H9 (cell line): ENCODE measurements around the gene SOS1. TPM values are rescaled to one million over a fixed set of nuclear protein-coding genes. Genes with fewer than 3 reads are reported as not detected.

Experiments used
- DNase-seq: peaks from one replicate; pipeline ENCODE4 v3.0.0-alpha.2; 2017
- H2AFZ ChIP-seq: one replicate; pipeline ENCODE4 v1.6.1; 2013; ENCODE audit warnings: mild to moderate bottlenecking, low read length, control low read depth, moderate library complexity
- H2AK5ac ChIP-seq: 2 replicates; pipeline ENCODE4 v1.6.1; 2013; ENCODE audit warnings: low read length, control low read depth, mixed read lengths; ENCODE audit not compliant: insufficient read length
- H2BK120ac ChIP-seq: one replicate; pipeline ENCODE4 v1.6.1; 2013; ENCODE audit warnings: low read depth, mild to moderate bottlenecking, low read length, control low read depth, inconsistent platforms; ENCODE audit not compliant: poor library complexity, severe bottlenecking
- H2BK12ac ChIP-seq: 2 replicates; pipeline ENCODE4 v1.6.1; 2013; ENCODE audit warnings: low read length, control low read depth, mixed read lengths, low read depth; ENCODE audit not compliant: insufficient read length
- H2BK15ac ChIP-seq: 2 replicates; pipeline ENCODE4 v1.6.1; 2013; ENCODE audit warnings: low read depth, low read length, control low read depth
- H2BK20ac ChIP-seq: one replicate; pipeline ENCODE4 v1.6.1; 2013; ENCODE audit warnings: low read depth, mild to moderate bottlenecking, low read length, control low read depth, inconsistent platforms; ENCODE audit not compliant: poor library complexity, severe bottlenecking
- H2BK5ac ChIP-seq: 2 replicates; pipeline ENCODE4 v1.6.1; 2013; ENCODE audit warnings: low read length, control low read depth, mixed read lengths; ENCODE audit not compliant: insufficient read length
- H3K14ac ChIP-seq: 2 replicates; pipeline ENCODE4 v1.6.1; 2013; ENCODE audit warnings: low read length, control low read depth; ENCODE audit not compliant: insufficient read depth
- H3K18ac ChIP-seq: 2 replicates; pipeline ENCODE4 v1.6.1; 2013; ENCODE audit warnings: low read depth, mild to moderate bottlenecking, mixed read lengths, low read length, control low read depth; ENCODE audit not compliant: insufficient read length
- H3K23ac ChIP-seq: 2 replicates; pipeline ENCODE4 v1.6.1; 2013; ENCODE audit warnings: low read length, control low read depth, mixed read lengths, low read depth; ENCODE audit not compliant: insufficient read length
- H3K23me2 ChIP-seq: 2 replicates; pipeline ENCODE4 v1.6.1; 2013; ENCODE audit warnings: low read depth, mild to moderate bottlenecking, mixed read lengths, low read length, control low read depth; ENCODE audit not compliant: insufficient read length, poor library complexity, severe bottlenecking
- H3K27ac ChIP-seq: 2 replicates; pipeline ENCODE4 v1.5.1; 2013; ENCODE audit warnings: low read length, control low read depth, mixed read lengths, low read depth; ENCODE audit not compliant: insufficient read length
- H3K27me3 ChIP-seq: 2 replicates; pipeline ENCODE4 v1.6.1; 2013; ENCODE audit warnings: low read length, control low read depth, inconsistent platforms; ENCODE audit not compliant: insufficient read depth
- H3K4ac ChIP-seq: 2 replicates; pipeline ENCODE4 v1.6.1; 2013; ENCODE audit warnings: low read depth, mild to moderate bottlenecking, control low read depth, inconsistent platforms, low read length, moderate library complexity
- H3K4me1 ChIP-seq: 2 replicates; pipeline ENCODE4 v1.6.1; 2013; ENCODE audit warnings: low read length, control low read depth, inconsistent platforms; ENCODE audit not compliant: insufficient read depth
- H3K4me2 ChIP-seq: 2 replicates; pipeline ENCODE4 v1.6.1; 2013; ENCODE audit warnings: low read length, control low read depth, mixed read lengths; ENCODE audit not compliant: insufficient read length, insufficient read depth
- H3K56ac ChIP-seq: 2 replicates; pipeline ENCODE4 v1.6.1; 2013; ENCODE audit warnings: low read depth, mild to moderate bottlenecking, mixed read lengths, low read length, control low read depth; ENCODE audit not compliant: insufficient read length
- H3K79me1 ChIP-seq: 2 replicates; pipeline ENCODE4 v1.6.1; 2013; ENCODE audit warnings: low read depth, mild to moderate bottlenecking, moderate library complexity, low read length, control low read depth, inconsistent platforms; ENCODE audit not compliant: insufficient read depth, poor library complexity, severe bottlenecking
- H3K79me2 ChIP-seq: 2 replicates; pipeline ENCODE4 v1.6.1; 2013; ENCODE audit warnings: low read length, control low read depth, inconsistent platforms; ENCODE audit not compliant: insufficient read depth
- H3K9ac ChIP-seq: 2 replicates; pipeline ENCODE4 v1.6.1; 2013; ENCODE audit warnings: low read length, control low read depth, mixed read lengths; ENCODE audit not compliant: insufficient read length; ENCODE audit errors: extremely low read depth
- H3K9me3 ChIP-seq: one replicate; pipeline ENCODE4 v1.6.1; 2013; ENCODE audit warnings: low read depth, low read length, inconsistent platforms; ENCODE audit not compliant: control insufficient read depth
- H3T11ph ChIP-seq: one replicate; pipeline ENCODE4 v1.6.1; 2013; ENCODE audit warnings: mild to moderate bottlenecking, low read length, control low read depth, inconsistent platforms
- H4K20me1 ChIP-seq: one replicate; pipeline ENCODE4 v1.6.1; 2013; ENCODE audit not compliant: control insufficient read depth, insufficient read length, insufficient read depth
- H4K5ac ChIP-seq: 2 replicates; pipeline ENCODE4 v1.6.1; 2013; ENCODE audit warnings: low read depth, mild to moderate bottlenecking, mixed read lengths, low read length, control low read depth; ENCODE audit not compliant: insufficient read length
- H4K8ac ChIP-seq: replicated peaks from 2 replicates; pipeline ENCODE4 v1.6.1; 2013; ENCODE audit warnings: low read length, control low read depth, mixed read lengths, low read depth; ENCODE audit not compliant: insufficient read length
- H4K91ac ChIP-seq: 2 replicates; pipeline ENCODE4 v1.6.1; 2013; ENCODE audit warnings: low read depth, mild to moderate bottlenecking, moderate library complexity, mixed read lengths, low read length, control low read depth; ENCODE audit not compliant: insufficient read length
- H3K27ac Mint-ChIP-seq, 3 experiments: 2 replicates in 2 of 3; 3 replicates in 1 of 3; pipeline ENCODE4 v1.8.0; 2020 to 2021; ENCODE audit warnings: mixed read lengths in 3 of 3, mild to moderate bottlenecking in 1 of 3, moderate library complexity in 1 of 3
- H3K27me3 Mint-ChIP-seq: 2 replicates; pipeline ENCODE4 v1.8.0; 2021; ENCODE audit warnings: low read depth, mild to moderate bottlenecking, moderate library complexity, mixed read lengths
- H3K36me3 Mint-ChIP-seq, 3 experiments: 2 replicates in 2 of 3; 3 replicates in 1 of 3; pipeline ENCODE4 v1.8.0; 2020 to 2021; ENCODE audit warnings: low read depth in 3 of 3, mixed read lengths in 3 of 3; ENCODE audit not compliant: insufficient read depth in 1 of 3
- H3K4me1 Mint-ChIP-seq, 2 experiments: 2 replicates each; pipeline ENCODE4 v1.8.0; 2020; ENCODE audit warnings: mixed read lengths in 2 of 2
- H3K4me3 Mint-ChIP-seq, 2 experiments: 2 replicates in 1 of 2; 3 replicates in 1 of 2; pipeline ENCODE4 v1.8.0; 2020 to 2021; ENCODE audit warnings: mild to moderate bottlenecking in 2 of 2, mixed read lengths in 2 of 2, moderate library complexity in 1 of 2
- H3K9me3 Mint-ChIP-seq, 2 experiments: 2 replicates in 1 of 2; 3 replicates in 1 of 2; pipeline ENCODE4 v1.8.0; 2020; ENCODE audit warnings: mild to moderate bottlenecking in 2 of 2, mixed read lengths in 2 of 2, moderate library complexity in 1 of 2
- CTCF ChIP-seq: fragments of 200-600 bp; sonication (generic); conservative IDR thresholded peaks from 3 replicates; pipeline ENCODE4 v1.8.0; 2021; ENCODE audit warnings: antibody characterized with exemption, mild to moderate bottlenecking
- WGBS: extraction: QIAGEN DNeasy Blood & Tissue Kit; methylation state at CpG from one replicate; pipeline ENCODE4 v1.1.7; 2013; ENCODE audit warnings: missing lambda C conversion rate, low lambda C conversion rate, mixed read lengths; ENCODE audit not compliant: insufficient read length; ENCODE audit errors: extremely low coverage; 5-methylcytosine and 5-hydroxymethylcytosine counted together
- total RNA-seq: library from RNA; stranded (reverse); gene quantifications from 2 replicates; pipeline ENCODE4 v1.2.1, GENCODE V29; 2021

SOS1 gene
- total RNA-seq, 1 experiment from 2014 or later, result 35.8 TPM

GRCh38 chr2:39140322-39140847 is 19.5 kb upstream of the SOS1 start:
- Histone ChIP-seq H4K20me1 (no peaks in the 10 kb centered on the region), H3K14ac (no peak overlapping the region), H3K23me2 (no peaks in the 10 kb centered on the region), H2AFZ (no peak overlapping the region), H2BK120ac (no peak overlapping the region), H3K56ac (no peak overlapping the region), H3K9ac (no peak overlapping the region), H3T11ph (no peak overlapping the region), H2BK12ac (no peak overlapping the region), H2BK15ac (no peak overlapping the region), H3K4ac (no peak overlapping the region), H4K91ac (no peak overlapping the region), H3K79me2 (no peaks in the 10 kb centered on the region), H3K4me1 (no peaks in the 10 kb centered on the region), H3K27ac (no peak overlapping the region), H3K27me3 (no peaks in the 10 kb centered on the region), H4K8ac (no peak overlapping the region), H4K5ac (no peak overlapping the region), H2BK5ac (no peak overlapping the region), H2BK20ac (no peak overlapping the region), H2AK5ac (no peak overlapping the region), H3K18ac (no peak overlapping the region), H3K79me1 (no peaks in the 10 kb centered on the region), H3K4me2 (no peak overlapping the region), H3K23ac (no peak overlapping the region), H3K9me3 (no peaks in the 10 kb centered on the region)
- no CpG with 5 or more reads among the region's 3 CpGs for WGBS
- no peaks in the 10 kb centered on the region for H3K27me3 Mint-ChIP-seq
- H3K4me1 Mint-ChIP-seq, result peaks cover 20 to 23% of the 10 kb centered on the region in 2 experiments
- no peak for DNase-seq
- no peaks in the 10 kb centered on the region for H3K36me3 Mint-ChIP-seq
- peaks cover 0 to 3% of the 10 kb centered on the region in 2 experiments; a peak in 1 of 5 replicates for H3K9me3 Mint-ChIP-seq
- TF ChIP-seq CTCF, result no peak
- H3K4me3 Mint-ChIP-seq, result no peak overlapping the region
- no peak overlapping the region for H3K27ac Mint-ChIP-seq
